GM18508 (cell line): ENCODE results near the gene ZNF638.

ENCODE experiments used
- ATAC-seq: cut with Tn5 transposase; IDR thresholded peaks from one replicate; pipeline ENCODE4 v1.9.1; 2021; ENCODE audit warnings: moderate number of reproducible peaks; ENCODE audit not compliant: insufficient read depth, unreplicated experiment

Gene ZNF638

GRCh38 chr2:71454221-71455010 is 122.8 kb downstream of the ZNF638 start:
- ATAC-seq = no peak

- ATAC-seq = no peak
Observed at GRCh38 chr2:71455011-71455740, 123.6 kb downstream of the ZNF638 start.

- no peak for ATAC-seq
Observed at GRCh38 chr2:71455741-71456569, 124.4 kb downstream of the ZNF638 start.

- ATAC-seq = no peak
Observed at GRCh38 chr2:71456617-71457016, 125.0 kb downstream of the ZNF638 start.

GRCh38 chr2:71457123-71457915 is 125.7 kb downstream of the ZNF638 start:
- no peak for ATAC-seq

GRCh38 chr2:71457923-71458322 is 126.3 kb downstream of the ZNF638 start:
- no peak for ATAC-seq

GRCh38 chr2:71458413-71459083 is 127.0 kb downstream of the ZNF638 start:
- ATAC-seq = no peak

GRCh38 chr2:71459084-71459431 is 127.5 kb downstream of the ZNF638 start:
- ATAC-seq = no peak

- no peak for ATAC-seq
Observed at GRCh38 chr2:71460056-71460455, 128.5 kb downstream of the ZNF638 start.

GRCh38 chr2:71460595-71461303 is 129.2 kb downstream of the ZNF638 start:
- ATAC-seq = no peak

- ATAC-seq = no peak
Observed at GRCh38 chr2:71461304-71461671, 129.7 kb downstream of the ZNF638 start.

GRCh38 chr2:71462056-71462605 is 130.5 kb downstream of the ZNF638 start:
- no peak for ATAC-seq

- ATAC-seq = no peak
Observed at GRCh38 chr2:71462641-71463341, 131.2 kb downstream of the ZNF638 start.

GRCh38 chr2:71463342-71463654 is 131.7 kb downstream of the ZNF638 start:
- ATAC-seq = no peak

- ATAC-seq = no peak
Observed at GRCh38 chr2:71464389-71464788, 132.8 kb downstream of the ZNF638 start.

GRCh38 chr2:71465356-71465755 is 133.8 kb downstream of the ZNF638 start:
- no peak for ATAC-seq

GRCh38 chr2:71465961-71466300 is 134.3 kb downstream of the ZNF638 start:
- no peak for ATAC-seq
